ENCODE measurements around the gene PTRH1.

Gene PTRH1

GRCh38 chr9:127733614-127734013 is 18.2 kb upstream of the PTRH1 start:
- no peak overlapping the region for H3K4me3 ChIP-seq (ENCODE audit: low read depth, low read length)
- in situ Hi-C loops (cut with HindIII; ENCODE audit: low sequenced_read_pairs), result no loop called here
- no peak for DNase-seq (ENCODE audit: low read depth)
- no peak for TF ChIP-seq CTCF (IDR thresholded peaks at IDR 0.05; ENCODE audit: low read depth, low read length, missing control alignments)

GRCh38 chr9:127732444-127732843 is 17.0 kb upstream of the PTRH1 start:
- TF ChIP-seq CTCF (IDR thresholded peaks at IDR 0.05; ENCODE audit: low read depth, low read length, missing control alignments), result no peak
- in situ Hi-C loops (cut with HindIII; ENCODE audit: low sequenced_read_pairs), result no loop called here
- DNase-seq (ENCODE audit: low read depth), result no peak

GRCh38 chr9:127731938-127732337 is 16.5 kb upstream of the PTRH1 start:
- no peak overlapping the region for H3K4me3 ChIP-seq (ENCODE audit: low read depth, low read length)
- TF ChIP-seq CTCF (IDR thresholded peaks at IDR 0.05; ENCODE audit: low read depth, low read length, missing control alignments), result no peak
- in situ Hi-C loops (cut with HindIII; ENCODE audit: low sequenced_read_pairs), result no loop called here
- no peak for DNase-seq (ENCODE audit: low read depth)

More at GRCh38 chr9:127732444-127732843, 17.0 kb upstream of the PTRH1 start:
- H3K4me3 ChIP-seq (ENCODE audit: low read depth, low read length), result no peak overlapping the region

GRCh38 chr9:127730799-127731410 is 15.4 kb upstream of the PTRH1 start:
- no peak for DNase-seq (ENCODE audit: low read depth)
- TF ChIP-seq CTCF (IDR thresholded peaks at IDR 0.05; ENCODE audit: low read depth, low read length, missing control alignments), result no peak
- in situ Hi-C loops (cut with HindIII; ENCODE audit: low sequenced_read_pairs), result no loop called here
- no peak overlapping the region for H3K4me3 ChIP-seq (ENCODE audit: low read depth, low read length)

- DNase-seq (ENCODE audit: low read depth), result no peak
- TF ChIP-seq CTCF (IDR thresholded peaks at IDR 0.05; ENCODE audit: low read depth, low read length, missing control alignments), result no peak
- in situ Hi-C loops (cut with HindIII; ENCODE audit: low sequenced_read_pairs), result no loop called here
Measured at GRCh38 chr9:127730262-127730661, 14.8 kb upstream of the PTRH1 start.

GRCh38 chr9:127729522-127730256 is 14.2 kb upstream of the PTRH1 start:
- no peak for TF ChIP-seq CTCF (IDR thresholded peaks at IDR 0.05; ENCODE audit: low read depth, low read length, missing control alignments)
- in situ Hi-C loops (cut with HindIII; ENCODE audit: low sequenced_read_pairs), result no loop called here

More at GRCh38 chr9:127730262-127730661, 14.8 kb upstream of the PTRH1 start:
- H3K4me3 ChIP-seq (ENCODE audit: low read depth, low read length), result no peak overlapping the region

More at GRCh38 chr9:127729522-127730256, 14.2 kb upstream of the PTRH1 start:
- H3K4me3 ChIP-seq (ENCODE audit: low read depth, low read length), result no peak overlapping the region
- DNase-seq (ENCODE audit: low read depth), result no peak

Data from astrocyte of the cerebellum (primary cell).